ENCODE measurements around the gene COL5A1.
"Not testable (repeated sequence)": the region's sequence is repeated elsewhere in the genome, so short reads cannot be mapped to it uniquely, and the experiment has no call there.

The COL5A1 gene

DNA sequence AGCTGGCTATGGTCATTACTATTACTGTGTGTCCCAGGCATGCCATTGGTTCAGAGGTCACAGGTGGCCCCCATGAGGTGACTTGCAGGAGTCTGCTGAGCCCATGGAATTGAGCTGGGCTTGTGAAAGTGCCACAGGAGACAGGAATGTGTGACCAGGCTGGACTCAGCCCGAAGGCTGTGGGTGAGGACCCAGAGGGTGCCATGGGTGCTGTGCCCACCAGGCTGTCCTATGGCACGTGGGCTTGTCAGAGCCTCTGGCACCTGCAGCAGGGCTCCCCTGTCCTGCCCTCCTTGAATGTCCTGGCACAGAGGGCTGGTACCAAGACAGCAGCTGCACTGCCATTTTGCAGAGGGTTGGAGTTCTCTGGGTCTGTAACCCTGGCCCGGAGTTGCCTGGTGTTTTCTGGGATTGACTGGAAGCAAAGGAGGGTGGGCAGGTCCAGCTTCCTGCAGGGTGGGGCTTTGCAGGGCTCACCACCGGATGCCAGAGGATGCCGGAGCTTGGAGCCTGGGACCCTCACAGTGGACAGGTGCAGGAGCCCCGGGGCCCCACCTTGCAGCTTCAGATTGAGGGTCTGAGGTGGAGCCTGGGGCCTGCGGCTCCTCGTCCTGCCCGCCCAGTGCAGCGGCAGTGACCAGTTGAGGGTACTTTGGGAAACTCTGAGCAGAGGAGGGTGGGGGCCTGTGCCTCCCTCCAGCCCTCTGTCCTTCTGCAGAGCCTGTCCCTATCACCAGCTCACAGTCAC is 14.2 kb downstream of the COL5A1 start:
- no peak for DNase-seq (ENCODE audit: low read depth in 1 of 2, low spot score in 1 of 2)

DNA sequence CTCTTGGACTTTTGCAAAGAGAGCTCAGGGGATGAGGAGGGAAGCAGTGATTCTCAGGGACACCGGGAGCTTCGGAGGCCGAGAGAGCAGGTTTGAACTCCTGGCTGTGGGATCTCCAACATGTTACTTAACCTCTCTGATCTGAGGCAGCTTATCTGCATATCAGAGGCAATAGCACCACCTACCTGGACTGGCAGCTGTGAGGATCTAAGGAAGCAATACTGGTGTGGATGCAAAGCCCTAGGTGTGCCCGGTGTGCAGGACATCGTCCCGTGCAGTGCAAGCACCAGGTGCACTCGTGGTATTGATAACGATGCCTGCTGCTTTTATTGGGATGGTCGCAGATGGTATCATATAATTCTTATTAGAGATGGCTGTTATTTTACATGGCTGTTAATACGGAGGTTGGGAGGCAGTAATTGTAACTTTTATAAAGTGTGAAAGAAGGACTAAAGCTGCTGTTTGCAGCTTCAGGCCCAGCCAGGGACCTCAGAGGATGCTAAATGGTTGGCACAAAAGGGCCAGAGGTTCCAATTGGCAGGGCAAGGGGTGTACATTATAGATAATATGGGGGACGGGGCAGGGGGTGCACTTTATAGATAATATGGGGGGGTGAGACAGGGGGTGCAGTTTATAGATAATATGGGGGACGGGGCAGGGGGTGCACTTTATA is 14.9 kb downstream of the COL5A1 start:
- DNase-seq (ENCODE audit: low read depth in 1 of 2, low spot score in 1 of 2): no peak

GRCh38 chr9:134657666-134658377 is 16.2 kb downstream of the COL5A1 start:
- no peak for DNase-seq (ENCODE audit: low read depth in 1 of 2, low spot score in 1 of 2)

DNA sequence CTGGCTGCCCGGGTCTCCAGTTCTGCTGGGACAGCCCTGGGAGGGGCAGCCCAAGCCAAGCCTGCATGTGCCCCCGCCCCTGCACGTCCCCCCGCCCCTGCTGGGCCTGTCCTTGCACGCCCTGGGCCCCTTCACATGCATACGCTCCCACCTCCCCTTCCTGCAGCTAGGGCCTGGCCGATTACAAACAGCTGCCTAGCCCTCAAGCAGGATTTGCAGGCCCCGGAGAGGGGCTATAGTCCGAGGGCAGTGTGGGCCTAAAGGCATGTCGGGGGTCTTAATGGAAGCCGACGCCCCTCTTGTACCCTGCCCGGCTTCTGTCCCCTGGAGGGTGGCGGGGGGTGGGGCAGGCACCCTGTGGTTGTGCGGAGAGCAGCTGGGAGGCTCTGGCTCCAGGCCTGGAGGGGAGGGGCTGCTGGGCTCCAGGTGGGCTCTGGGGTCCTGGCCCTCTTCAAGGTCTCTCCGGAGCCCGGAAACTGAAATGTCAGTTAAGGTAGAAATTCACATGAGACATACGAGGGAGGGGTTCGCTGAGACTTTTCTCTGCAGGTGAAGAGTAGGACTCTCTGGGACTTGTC is 16.9 kb downstream of the COL5A1 start:
- DNase-seq (ENCODE audit: low read depth in 1 of 2, low spot score in 1 of 2): no peak

DNA sequence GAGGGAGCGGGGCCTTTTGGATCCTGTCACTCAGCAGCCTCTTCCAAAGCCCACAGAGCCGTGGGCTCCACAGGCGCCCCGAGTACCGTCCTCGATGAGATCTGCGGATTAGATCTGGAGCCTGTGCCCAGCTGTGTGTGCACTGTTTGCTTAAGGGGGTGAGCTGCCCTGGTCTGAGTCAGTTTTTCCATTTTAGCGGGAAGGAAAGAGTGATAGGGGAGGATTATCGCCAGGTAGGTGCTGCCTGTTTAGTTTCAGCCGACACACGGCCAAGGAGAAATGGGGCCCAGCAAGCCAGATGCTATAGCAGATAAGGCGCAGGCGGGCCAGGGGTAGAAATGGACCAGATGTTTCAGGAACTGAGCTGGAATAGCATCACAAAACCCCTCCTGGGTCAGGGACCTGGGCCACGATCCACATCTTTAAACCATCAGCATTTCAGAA is 18.1 kb downstream of the COL5A1 start:
- no peak for DNase-seq (ENCODE audit: low read depth in 1 of 2, low spot score in 1 of 2)

DNA sequence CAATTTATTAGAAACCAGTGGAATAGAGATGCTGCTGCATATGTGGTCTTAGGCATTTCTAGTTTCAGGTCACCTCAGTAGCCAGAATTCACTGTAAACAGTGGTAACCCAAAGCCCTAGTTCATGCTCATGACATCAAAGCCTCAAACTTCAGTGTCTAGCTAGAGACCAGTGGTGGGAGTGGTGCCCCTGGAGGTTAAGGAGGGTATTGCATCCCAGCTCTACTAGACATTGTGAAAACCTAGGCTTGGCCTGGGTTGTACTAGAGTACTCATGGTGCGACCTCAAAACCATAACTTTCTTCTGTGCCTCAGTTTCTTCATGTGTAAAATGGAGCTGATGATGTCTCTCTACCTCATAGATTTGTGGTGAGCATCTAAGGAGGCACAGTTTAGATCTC is 18.8 kb downstream of the COL5A1 start:
- no peak for DNase-seq (ENCODE audit: low read depth in 1 of 2, low spot score in 1 of 2)

DNA sequence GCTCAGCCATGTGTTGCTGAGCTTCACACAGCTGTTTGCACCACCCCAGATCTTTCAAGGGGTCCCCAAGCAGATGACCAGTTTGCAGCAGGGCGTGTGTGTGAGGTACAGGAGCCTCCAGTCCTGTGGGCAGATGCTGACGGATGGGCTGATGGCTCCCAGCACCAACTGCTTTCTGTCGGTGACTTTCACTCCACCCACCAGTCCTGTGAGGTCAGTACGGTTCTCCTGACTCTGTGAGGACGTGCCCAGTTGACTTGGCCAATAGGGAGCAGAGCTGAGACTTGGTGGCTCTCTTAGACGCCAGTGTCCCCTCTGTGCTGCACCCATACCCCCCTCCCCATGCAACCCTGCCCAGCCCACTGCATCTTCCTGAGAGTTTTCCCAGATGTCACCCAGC is 19.7 kb downstream of the COL5A1 start:
- no peak for DNase-seq (ENCODE audit: low read depth in 1 of 2, low spot score in 1 of 2)

GRCh38 chr9:134661791-134662142 is 20.2 kb downstream of the COL5A1 start:
- DNase-seq (ENCODE audit: low read depth in 1 of 2, low spot score in 1 of 2): no peak

GRCh38 chr9:134662143-134662876 is 20.7 kb downstream of the COL5A1 start:
- no peak for DNase-seq (ENCODE audit: low read depth in 1 of 2, low spot score in 1 of 2)

DNA sequence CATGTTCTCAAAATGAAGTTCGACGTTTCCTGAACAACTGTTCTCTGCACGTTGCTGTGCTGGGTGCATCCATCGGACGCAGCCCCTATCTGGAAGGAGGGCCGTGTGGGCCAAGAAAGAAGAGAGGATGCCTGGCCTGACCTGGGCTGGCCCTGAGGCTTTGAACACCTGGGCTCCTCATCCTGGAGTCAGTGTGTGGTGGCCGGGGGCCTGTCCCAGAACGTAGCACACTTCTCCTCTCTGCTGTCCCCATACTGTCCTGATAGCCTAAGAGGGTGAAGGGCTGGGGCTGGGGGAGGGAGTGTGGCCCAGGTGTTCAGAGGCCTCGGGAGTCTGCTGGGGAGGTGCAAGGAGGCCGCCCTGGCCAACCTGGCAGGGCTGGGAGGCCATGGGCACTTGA is 21.5 kb downstream of the COL5A1 start:
- DNase-seq (ENCODE audit: low read depth in 1 of 2, low spot score in 1 of 2): no peak

DNA sequence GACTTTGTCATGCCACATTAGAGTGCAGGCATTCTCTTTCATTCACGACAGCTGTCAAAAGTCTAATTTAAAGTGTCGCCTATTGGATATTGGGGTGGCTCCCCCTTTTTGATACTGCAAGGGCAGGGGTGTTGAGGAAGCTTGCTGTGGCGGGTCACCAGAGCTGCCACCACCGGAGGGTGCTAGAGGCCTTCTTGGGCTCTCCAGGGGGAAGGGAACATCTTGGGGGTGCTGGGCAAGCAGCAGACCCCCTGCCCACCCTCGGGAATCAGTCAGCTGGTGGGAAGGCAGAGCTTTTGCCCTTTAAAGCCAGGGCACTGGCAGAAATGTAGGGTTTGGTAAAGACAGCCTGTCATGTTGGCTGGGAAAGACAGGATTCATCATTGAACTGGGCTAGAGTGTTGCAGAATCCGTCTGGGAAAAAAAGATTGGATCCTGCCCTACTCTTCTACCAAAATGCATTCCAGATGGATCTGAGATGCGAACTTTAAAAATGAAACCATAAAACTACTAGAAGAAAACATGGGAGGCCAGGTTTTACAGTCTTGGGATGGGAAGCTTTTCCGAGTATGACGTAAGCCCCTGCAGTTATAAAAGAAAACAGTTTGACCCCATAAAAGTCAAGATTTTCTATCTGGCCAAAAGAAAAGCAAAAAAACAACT is 22.3 kb downstream of the COL5A1 start:
- DNase-seq (ENCODE audit: low read depth in 1 of 2, low spot score in 1 of 2): no peak

DNA sequence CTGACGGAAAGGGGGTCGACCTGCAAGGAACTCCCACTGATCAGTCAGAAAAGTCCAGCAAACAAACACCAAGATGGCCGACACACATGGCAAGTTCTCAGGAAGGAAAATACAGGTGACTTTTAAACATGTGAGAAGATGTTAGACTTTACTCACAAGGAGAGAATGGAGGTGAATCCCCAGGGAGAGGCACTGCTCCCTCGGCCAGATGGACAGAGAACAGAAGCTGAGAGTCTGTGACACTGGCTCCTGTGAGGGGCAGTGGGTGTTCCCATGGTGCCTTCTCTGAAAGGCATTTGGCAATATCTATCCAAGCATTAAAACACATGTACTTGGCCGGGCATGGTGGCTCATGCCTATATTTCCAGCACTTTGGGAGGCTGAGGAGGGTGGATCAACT is 22.8 kb downstream of the COL5A1 start:
- no peak for DNase-seq (ENCODE audit: low read depth in 1 of 2, low spot score in 1 of 2)

GRCh38 chr9:134666208-134666607 is 24.6 kb downstream of the COL5A1 start:
- DNase-seq (ENCODE audit: low read depth in 1 of 2, low spot score in 1 of 2): no peak

DNA sequence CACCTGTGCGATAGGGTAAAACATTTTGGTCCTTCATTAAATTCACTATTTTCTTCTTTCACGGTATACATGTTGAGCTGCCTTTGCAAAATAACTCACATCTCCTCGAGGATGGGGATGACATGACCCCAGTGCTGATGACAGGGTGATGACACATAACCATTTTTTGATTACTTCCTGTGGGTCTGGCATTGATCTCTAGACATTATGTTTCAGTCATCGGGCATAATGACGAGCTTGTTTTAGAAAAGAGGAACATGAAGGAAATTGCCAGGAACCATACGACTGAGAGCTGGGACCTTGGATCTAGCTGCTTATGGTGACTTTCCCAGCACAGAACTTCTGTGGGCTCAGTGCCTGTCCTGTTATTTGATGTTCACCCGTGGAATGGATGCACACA is 25.2 kb downstream of the COL5A1 start:
- DNase-seq (ENCODE audit: low read depth in 1 of 2, low spot score in 1 of 2): no peak

DNA sequence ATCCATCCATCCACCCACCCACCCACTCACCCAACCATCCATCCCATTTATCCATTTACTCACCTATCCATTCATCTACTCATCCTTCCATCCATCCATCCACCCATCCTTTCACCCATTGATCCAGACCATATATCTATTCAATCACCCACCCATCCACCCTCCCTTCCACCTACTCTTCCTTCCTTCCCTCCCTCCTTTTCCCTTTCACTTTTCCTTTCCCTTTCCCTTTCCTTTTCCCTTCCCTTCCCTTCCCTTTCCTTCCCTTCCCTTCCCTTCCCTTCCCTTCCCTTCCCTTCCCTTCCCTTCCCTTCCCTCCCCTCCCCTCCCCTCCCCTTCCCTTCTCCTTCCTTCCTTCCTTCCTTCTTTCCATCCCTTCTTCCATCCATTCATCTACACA is 27.4 kb downstream of the COL5A1 start:
- not testable (repeated sequence) for DNase-seq (ENCODE audit: low read depth in 1 of 2, low spot score in 1 of 2)

GRCh38 chr9:134669399-134669955 is 27.9 kb downstream of the COL5A1 start:
- DNase-seq (ENCODE audit: low read depth in 1 of 2, low spot score in 1 of 2): no peak

- DNase-seq (ENCODE audit: low read depth in 1 of 2, low spot score in 1 of 2): no peak
Observed at GRCh38 chr9:134670042-134670525, 28.5 kb downstream of the COL5A1 start.

DNA sequence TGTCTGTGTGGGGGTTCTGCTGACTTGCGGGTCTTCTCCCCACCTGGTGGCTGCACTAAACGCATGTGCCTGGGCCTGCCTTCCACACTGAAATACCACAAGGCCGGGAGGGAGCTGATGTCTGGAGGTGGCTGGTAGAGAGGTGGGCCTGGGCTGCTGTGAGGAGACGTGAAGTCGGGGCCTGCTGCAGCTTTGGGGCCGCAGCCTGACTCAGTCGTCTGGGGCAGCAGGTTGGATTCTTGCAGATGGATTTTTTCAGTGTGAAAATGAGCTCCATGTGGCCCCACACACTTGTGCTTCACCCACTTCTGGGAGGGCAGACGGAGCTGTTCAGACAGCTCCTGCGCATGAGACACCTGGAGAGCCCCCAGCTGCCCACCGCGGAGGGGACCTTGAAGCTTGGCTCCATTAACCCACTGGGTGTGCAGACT is 29.3 kb downstream of the COL5A1 start:
- no peak for DNase-seq (ENCODE audit: low read depth in 1 of 2, low spot score in 1 of 2)

DNA sequence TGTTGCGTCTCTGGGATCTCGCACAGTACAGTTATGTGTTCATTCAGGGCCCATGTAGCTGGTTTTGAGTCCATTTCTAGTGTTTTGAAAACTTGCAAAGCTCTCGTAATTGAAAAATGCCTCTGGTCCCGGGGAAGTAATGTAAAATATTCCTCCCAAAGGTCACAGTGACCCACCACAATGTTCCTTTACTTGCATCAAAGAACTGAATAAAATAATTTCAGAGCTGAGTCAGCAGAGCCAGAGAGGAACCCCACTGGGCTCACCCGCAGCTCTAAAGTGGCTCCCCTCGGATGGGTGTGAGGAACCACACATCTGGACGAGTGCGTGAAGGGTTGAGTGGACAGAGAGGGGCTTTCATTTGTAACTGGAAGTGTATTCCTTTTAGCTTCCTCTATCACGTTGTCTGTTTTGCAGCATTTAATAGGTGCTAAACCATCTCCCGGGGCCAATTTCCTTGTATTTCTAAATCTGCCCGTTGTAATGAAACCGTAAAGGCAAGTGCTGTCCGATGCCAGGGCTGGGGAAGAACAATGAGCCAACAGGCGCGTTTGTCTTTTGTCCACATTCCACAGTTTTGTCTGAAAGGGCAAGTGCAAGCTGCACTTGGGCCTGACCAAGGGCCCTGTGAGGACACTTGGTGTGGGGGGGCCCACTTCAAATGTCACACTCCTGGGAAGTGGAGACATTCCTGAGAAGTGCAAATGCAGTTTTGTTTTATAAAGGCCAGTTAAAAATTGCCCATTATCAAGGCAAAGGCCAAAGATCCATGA is 29.9 kb downstream of the COL5A1 start:
- DNase-seq (ENCODE audit: low read depth in 1 of 2, low spot score in 1 of 2): no peak
